GM12892 (cell line): Measurements from ENCODE around the gene SUGCT.

Experiments used
- DNase-seq: peaks from one replicate; pipeline ENCODE4 v3.0.0; 2011; ENCODE audit not compliant: insufficient read length
- FAIRE-seq: peaks from 2 replicates; lab custom pipeline; 2011; peaks lifted over from hg19 to GRCh38; lab: Jason Lieb, UNC
- POLR2A ChIP-seq: IDR thresholded peaks from 2 replicates; pipeline ENCODE4 v1.6.1; 2011; ENCODE audit warnings: low read depth, low read length, control low read depth
- POLR2AphosphoS5 ChIP-seq: IDR thresholded peaks from 2 replicates; pipeline ENCODE4 v1.6.1; 2011; ENCODE audit warnings: low read depth, low read length, control low read depth
- TAF1 ChIP-seq: IDR thresholded peaks from 2 replicates; pipeline ENCODE4 v1.6.1; 2011; ENCODE audit warnings: low read depth, mild to moderate bottlenecking, control low read depth, low read length, borderline replicate concordance

Gene SUGCT

DNA sequence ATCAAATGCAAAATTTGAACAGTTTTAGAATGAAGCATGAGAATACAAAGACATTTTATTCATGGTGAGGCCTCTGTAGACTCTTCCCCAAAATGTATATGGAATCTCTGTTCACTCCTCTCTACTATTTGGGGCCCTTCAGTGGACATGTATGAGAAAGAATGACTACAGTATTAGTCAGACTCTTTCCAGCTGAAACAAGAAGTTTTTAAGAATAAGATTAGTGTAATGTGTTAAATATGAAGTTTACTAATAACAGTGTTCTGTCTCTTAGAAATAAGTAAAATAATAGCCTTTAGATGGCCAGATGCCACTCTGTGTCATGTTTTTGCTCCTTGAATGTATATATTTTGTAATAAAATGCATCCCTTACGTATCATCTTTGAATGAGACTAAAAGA is 585.6 kb downstream of the SUGCT start:
- FAIRE-seq (no peak), DNase-seq (no peak)
- no peak for TF ChIP-seq POLR2AphosphoS5
- no peak for TF ChIP-seq POLR2A
- no peak for TF ChIP-seq TAF1

DNA sequence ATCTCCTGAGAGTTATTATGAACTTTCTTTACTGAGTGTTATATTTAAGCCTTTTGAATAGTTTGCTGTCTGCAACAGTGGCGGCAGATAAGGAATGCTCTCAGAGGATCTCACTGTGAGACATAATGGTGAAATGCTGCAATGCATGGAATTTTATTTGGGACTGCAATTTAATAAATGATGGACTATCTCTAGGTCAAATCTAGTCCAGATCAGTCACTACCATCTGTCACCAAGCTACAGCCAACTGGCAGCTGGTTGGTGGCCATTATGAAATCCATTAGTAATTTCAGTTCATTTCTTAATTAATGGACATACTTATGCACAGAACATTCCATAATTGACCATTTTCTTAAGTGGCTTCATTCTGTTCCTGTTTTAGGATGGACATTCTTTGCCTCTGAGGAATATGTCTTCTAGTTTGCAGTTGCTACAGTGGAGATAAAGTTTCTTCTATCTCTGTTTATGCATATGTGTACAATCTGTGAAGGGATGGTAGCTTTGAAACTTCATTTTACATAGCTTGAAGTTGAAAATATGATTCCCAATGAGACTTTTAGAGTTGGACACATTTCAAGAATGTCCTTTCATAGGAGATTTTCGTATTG is 586.6 kb downstream of the SUGCT start:
- DNase-seq (no peak), FAIRE-seq (no peak)

DNA sequence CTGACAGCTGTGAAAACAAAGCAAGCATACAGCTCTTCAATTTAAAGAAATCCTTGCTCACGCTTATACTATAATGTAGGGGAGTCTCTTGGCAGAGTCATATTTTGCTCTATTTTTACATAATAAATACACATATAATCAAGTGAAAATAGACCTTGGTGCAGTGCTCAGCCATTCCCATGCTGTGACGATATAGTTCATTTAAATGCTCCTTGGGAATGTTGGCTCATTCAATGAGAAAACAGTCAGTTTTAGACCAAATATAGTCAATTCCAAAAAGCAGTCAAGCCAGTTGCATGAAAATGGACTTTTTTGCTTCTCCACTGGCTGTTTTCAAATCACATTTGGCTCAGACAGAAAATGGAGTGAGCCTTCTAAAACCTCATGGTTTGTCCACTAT is 587.4 kb downstream of the SUGCT start:
- FAIRE-seq (no peak), DNase-seq (no peak)
- TF ChIP-seq POLR2AphosphoS5, result no peak
- TF ChIP-seq TAF1, result no peak
- no peak for TF ChIP-seq POLR2A

More for the DNA sequence above, 586.6 kb downstream of the SUGCT start:
- no peak for TF ChIP-seq TAF1
- no peak for TF ChIP-seq POLR2AphosphoS5
- no peak for TF ChIP-seq POLR2A

DNA sequence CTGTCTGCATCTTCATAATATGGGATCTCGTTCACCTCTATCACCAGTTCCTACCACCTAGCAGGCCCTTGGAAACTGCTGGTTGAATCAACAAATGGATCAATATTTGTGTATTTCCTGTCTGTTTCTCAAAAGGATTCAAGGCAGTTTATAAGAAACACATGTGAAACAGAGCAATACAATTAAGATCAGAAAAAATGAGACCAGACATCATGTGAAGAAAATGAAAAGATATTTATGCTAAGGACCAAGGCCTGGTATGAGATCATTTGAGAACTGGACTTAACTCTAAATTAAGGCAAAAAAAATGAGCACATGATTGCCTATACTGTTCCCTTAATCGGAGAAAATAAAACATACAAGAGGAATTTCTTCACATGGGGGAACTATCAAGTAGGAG is 589.0 kb downstream of the SUGCT start:
- no peak for FAIRE-seq
- no peak for TF ChIP-seq TAF1
- TF ChIP-seq POLR2AphosphoS5, result no peak
- no peak for TF ChIP-seq POLR2A
- DNase-seq, result no peak

DNA sequence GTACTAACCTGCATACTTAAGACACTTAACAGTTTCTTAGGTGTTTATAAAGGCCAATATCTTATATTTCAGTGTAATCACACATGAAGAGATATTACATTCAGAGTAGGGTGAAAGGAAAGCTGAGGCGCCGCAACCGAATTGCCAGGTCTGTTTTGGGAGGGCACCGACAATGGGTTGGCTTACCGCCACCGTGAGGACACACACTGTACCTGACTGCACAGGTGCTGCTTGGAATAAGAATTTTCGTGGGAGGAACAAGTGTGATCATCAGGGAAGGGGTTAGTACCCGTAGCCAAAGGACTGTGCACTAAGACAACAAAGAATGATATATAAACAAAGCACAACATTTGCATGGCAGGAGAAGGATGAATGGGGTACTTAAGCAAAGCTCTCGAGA is 591.8 kb downstream of the SUGCT start:
- TF ChIP-seq POLR2AphosphoS5 (no peak), POLR2A (no peak), TAF1 (no peak)
- FAIRE-seq (no peak), DNase-seq (no peak)

DNA sequence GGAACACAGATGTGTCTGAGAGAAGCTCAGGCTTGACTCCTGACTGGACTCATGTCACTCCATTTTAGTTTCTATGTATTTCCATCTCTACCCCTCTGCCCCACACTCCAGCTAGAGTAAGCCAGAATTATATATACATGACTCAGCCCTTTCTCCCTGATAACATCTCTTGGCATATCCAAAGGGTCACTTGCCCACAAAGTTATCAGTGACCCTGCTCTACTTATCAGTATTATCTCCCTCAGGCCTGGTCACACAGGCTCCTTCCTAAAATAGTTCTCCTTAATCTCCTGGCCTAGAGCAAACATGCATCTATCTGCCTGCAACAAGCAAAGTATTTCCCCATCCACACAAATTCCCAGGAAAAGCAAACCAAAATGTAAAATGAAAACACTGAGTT is 598.3 kb downstream of the SUGCT start:
- FAIRE-seq, result no peak
- DNase-seq, result no peak
- TF ChIP-seq POLR2A, result no peak
- TF ChIP-seq POLR2AphosphoS5, result no peak
- TF ChIP-seq TAF1, result no peak

DNA sequence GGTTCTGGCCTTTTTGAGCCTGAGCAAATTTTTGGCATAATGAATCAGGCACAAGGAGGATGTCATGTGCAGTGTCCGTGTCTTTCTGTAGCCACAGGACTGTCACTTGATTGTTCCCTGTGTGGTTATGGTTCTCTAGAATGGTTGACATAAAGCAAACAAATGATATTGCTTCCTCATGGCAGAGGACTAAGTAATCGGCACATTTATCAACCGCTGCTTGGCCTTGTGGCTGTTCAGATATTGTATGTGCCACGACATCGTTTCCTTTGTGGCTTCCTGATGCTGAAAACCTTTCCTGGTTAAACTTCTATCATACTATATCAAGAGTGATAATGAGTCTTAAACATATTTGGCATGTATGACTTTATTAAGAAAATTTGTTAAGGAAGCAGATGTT is 598.8 kb downstream of the SUGCT start:
- FAIRE-seq, result no peak
- TF ChIP-seq POLR2AphosphoS5, result no peak
- no peak for TF ChIP-seq POLR2A
- no peak for TF ChIP-seq TAF1
- DNase-seq, result no peak

DNA sequence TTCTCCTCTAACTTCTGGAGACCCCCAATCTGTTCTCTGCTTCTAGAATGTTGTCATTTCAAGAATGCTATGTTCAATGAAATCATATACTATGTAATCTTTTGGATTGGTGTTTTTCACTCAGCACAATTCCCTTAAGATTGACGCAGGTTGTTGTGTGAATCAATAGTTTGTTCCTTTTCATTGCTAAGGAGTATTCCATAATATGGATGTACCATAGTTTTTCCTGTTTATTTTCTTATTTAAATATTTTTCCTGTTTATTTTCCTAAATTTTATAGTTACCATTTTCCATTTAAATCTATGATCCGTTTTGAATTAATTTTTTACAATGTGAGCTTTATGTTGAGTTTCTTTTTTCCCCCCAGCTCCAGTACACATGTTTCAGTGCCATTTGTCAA is 604.5 kb downstream of the SUGCT start:
- FAIRE-seq (no peak), DNase-seq (no peak)
- TF ChIP-seq POLR2AphosphoS5, result no peak
- TF ChIP-seq TAF1, result no peak
- TF ChIP-seq POLR2A, result no peak

DNA sequence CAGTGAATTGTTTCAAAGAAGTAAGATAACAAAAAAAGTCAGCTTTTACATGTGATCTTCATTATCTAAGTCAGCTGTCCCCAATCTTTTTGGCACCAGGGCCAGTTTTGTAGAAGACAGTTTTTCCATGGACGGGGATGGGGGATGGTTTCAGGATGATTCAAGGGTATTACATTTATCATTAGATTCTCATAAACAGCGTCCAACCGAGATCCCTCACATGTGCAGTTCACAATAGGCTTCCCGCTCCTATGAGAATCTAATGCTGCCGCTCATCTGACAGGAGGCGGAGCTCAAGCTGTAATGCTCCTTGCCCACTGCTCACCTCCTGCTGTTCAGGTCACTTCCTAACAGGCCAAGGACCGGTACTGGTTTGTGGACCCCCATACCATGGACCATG is 607.5 kb downstream of the SUGCT start:
- no peak for DNase-seq
- no peak for FAIRE-seq
- no peak for TF ChIP-seq TAF1
- TF ChIP-seq POLR2A, result no peak
- TF ChIP-seq POLR2AphosphoS5, result no peak

DNA sequence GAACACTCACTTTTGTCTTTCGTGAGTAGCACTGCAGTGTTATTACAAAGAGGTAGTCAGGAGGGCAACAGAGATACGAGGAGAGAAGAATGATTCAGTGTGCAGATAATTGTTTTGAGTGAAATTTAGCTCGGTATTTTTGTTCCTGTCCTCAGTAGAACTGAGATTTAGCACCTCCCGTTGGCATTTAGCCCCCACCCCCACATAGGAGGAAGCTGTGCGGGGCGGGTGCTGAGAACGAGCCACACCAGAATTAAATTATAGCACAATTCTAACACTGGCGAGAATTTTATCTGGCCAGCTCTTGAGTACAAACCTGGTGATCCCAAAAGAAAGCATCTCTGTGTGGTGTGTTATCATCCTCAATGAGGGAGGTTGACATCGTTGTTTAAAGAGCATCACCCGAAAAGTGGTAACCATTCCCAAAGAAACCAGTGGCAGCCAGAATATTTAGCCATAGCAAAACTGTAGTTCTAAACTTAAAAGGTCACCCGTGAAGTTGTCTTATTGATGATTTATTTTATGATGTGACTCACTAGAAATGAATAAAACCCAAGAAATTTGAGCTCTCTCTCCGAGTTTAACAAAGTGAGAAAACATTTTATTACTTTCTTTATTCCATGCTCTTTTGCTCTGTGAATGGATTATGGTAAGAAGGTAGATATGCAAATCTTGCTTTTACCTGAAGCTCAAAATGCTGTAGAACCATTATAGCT is 612.2 kb downstream of the SUGCT start:
- FAIRE-seq, result no peak
- DNase-seq, result no peak
- TF ChIP-seq POLR2AphosphoS5 (no peak), TAF1 (no peak), POLR2A (no peak)

DNA sequence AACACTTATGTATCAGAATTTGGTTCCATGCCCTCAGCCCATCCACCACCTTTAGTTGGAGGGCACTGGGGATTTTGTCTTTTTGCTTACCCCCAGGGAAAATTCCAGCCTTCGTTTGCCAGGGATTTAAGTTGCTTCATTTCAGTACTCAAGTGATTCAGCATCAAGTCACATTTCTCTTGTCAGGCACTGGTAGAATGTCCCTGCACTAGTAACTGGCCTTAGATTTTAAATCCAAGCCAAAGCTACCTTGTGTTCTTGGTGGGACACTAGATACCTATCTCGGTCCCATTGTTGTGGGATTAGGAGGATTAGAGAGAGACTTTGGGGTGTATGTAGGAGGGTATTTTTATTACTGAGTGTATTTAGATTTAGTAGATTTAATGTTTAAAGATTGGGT is 613.1 kb downstream of the SUGCT start:
- TF ChIP-seq POLR2AphosphoS5 (no peak), TAF1 (no peak), POLR2A (no peak)
- DNase-seq (no peak), FAIRE-seq (no peak)

DNA sequence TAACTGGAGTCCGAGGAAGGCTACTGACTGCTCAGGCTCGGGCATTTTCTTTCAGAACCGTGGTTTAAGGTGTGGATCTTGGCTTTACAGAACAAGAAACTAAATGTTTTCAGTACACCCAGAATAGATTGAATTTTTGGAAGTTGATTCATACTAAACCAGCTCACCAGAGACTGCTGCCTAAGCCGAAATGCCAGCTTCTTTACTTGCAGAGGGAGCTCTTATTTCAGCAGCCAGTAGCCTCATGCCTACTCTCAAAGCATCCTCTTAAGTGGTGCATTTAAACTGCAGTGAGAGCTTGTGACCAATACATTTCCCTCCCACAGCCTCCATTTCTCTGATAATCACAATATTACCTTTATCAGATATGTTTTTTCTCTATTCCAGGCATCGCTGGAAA is 615.1 kb downstream of the SUGCT start:
- FAIRE-seq (no peak), DNase-seq (no peak)
- TF ChIP-seq TAF1 (no peak), POLR2AphosphoS5 (no peak), POLR2A (no peak)

DNA sequence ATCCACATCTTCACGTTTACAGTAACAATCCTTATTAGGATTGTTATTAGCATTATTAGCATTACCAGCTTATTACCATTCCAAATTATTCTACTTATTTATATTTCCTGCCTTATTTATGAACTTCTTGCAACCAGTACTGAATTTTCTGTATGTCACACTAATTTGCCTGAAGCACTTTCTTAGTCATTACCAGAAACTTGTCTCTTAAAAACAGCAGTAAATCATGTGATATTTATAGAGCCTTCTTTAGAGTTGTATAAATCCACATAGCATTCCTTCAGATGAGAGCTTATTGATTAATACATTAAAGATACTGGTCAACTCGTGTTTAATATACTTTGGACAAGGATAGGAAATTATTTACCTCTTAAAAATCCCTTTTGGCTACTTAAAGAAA is 618.6 kb downstream of the SUGCT start:
- DNase-seq, result no peak
- FAIRE-seq, result no peak
- TF ChIP-seq TAF1, result no peak
